HEK293 (cell line): ENCODE data around the gene FRMD3.

ENCODE experiments used
- CTCF ChIA-PET: fragments of 350-600 bp; formaldehyde crosslinking; extraction: SDS; loops from one replicate; lab custom pipeline; 2021; ENCODE audit warnings: antibody characterized with exemption; lab: Yijun Ruan, JAX
- POLR2A ChIA-PET: fragments of 300-600 bp; formaldehyde crosslinking; extraction: SDS; loops from one replicate; lab custom pipeline; 2020; ENCODE audit warnings: antibody characterized with exemption, inconsistent platforms; lab: Yijun Ruan, JAX
- H3K27ac ChIP-seq: fragments of 200-500 bp; sonication (Bioruptor generic); 2 replicates; pipeline ENCODE4 v1.5.1; 2014; ENCODE audit warnings: low read depth, low read length, control low read depth, inconsistent platforms; ENCODE audit errors: extremely low read depth
- H3K36me3 ChIP-seq, 2 experiments: fragments of 200-500 bp in 1 of 2; sonication (Bioruptor generic) in 1 of 2; 1 replicate in 1 of 2; 2 replicates in 1 of 2; pipeline ENCODE4 v1.5.1; 2014 to 2017; ENCODE audit warnings: inconsistent platforms in 2 of 2, low read length in 2 of 2; ENCODE audit not compliant: control insufficient read depth in 2 of 2, insufficient read depth in 1 of 2
- H3K4me1 ChIP-seq: fragments of 200-500 bp; sonication (Bioruptor generic); 2 replicates; pipeline ENCODE4 v1.5.1; 2014; ENCODE audit warnings: mild to moderate bottlenecking, low read length, inconsistent platforms; ENCODE audit not compliant: control insufficient read depth, insufficient read depth
- H3K4me3 ChIP-seq: 2 replicates; pipeline ENCODE4 v1.5.1; 2011; ENCODE audit warnings: low read depth, mild to moderate bottlenecking, control low read depth, low read length, moderate library complexity
- H3K9me3 ChIP-seq: fragments of 200-500 bp; sonication (Bioruptor generic); 2 replicates; pipeline ENCODE4 v1.5.1; 2014; ENCODE audit warnings: low read depth, low read length, inconsistent platforms; ENCODE audit not compliant: control insufficient read depth, insufficient read depth
- HOXC10 ChIP-seq: sonication (generic); formaldehyde crosslinking; IDR thresholded peaks from 2 replicates; pipeline ENCODE4 v1.8.1; 2023; ENCODE audit warnings: mild to moderate bottlenecking, missing genetic modification reagents
- KLF17 ChIP-seq: fragments of 450-650 bp; formaldehyde crosslinking; IDR thresholded peaks from 2 replicates; pipeline ENCODE4 v1.5.1; 2016; ENCODE audit warnings: missing biosample characterization, missing genetic modification characterization
- MZF1 ChIP-seq: fragments of 450-650 bp; formaldehyde crosslinking; IDR thresholded peaks from 2 replicates; pipeline ENCODE4 v1.5.1; 2017; ENCODE audit warnings: missing biosample characterization, missing genetic modification characterization, borderline replicate concordance
- OSR2 ChIP-seq: fragments of 450-650 bp; formaldehyde crosslinking; IDR thresholded peaks from 2 replicates; pipeline ENCODE4 v1.5.1; 2016; ENCODE audit warnings: missing biosample characterization, missing genetic modification characterization
- SALL2 ChIP-seq: fragments of 450-650 bp; formaldehyde crosslinking; IDR thresholded peaks from 2 replicates; pipeline ENCODE4 v1.5.0; 2017; ENCODE audit warnings: missing biosample characterization, mild to moderate bottlenecking, missing genetic modification characterization, borderline replicate concordance
- SP7 ChIP-seq: fragments of 450-650 bp; formaldehyde crosslinking; IDR thresholded peaks from 2 replicates; pipeline ENCODE4 v1.5.1; 2016; ENCODE audit warnings: missing biosample characterization, missing genetic modification characterization
- ZNF16 ChIP-seq: fragments of 450-650 bp; formaldehyde crosslinking; IDR thresholded peaks from 2 replicates; pipeline ENCODE4 v1.5.1; 2016; ENCODE audit warnings: low read depth, missing biosample characterization, missing genetic modification characterization
- ZNF19 ChIP-seq: fragments of 450-650 bp; formaldehyde crosslinking; IDR thresholded peaks from 2 replicates; pipeline ENCODE4; 2016; ENCODE audit warnings: missing biosample characterization, missing genetic modification characterization, low read depth
- ZNF394 ChIP-seq: fragments of 450-650 bp; formaldehyde crosslinking; IDR thresholded peaks from 2 replicates; pipeline ENCODE4 v1.5.1; 2016; ENCODE audit warnings: missing biosample characterization, missing genetic modification characterization, mild to moderate bottlenecking, moderate library complexity, borderline replicate concordance
- ZNF423 ChIP-seq: fragments of 450-650 bp; formaldehyde crosslinking; IDR thresholded peaks from 2 replicates; pipeline ENCODE4 v1.5.1; 2016; ENCODE audit warnings: missing biosample characterization, missing genetic modification characterization
- ZNF449 ChIP-seq: fragments of 450-650 bp; formaldehyde crosslinking; IDR thresholded peaks from 2 replicates; pipeline ENCODE4 v1.5.1; 2017; ENCODE audit warnings: missing biosample characterization, mild to moderate bottlenecking, missing genetic modification characterization, moderate library complexity
- ZNF548 ChIP-seq: fragments of 450-650 bp; formaldehyde crosslinking; IDR thresholded peaks from 2 replicates; pipeline ENCODE4 v1.5.1; 2016; ENCODE audit warnings: missing biosample characterization, missing genetic modification characterization
- ZNF645 ChIP-seq: fragments of 450-650 bp; formaldehyde crosslinking; IDR thresholded peaks from 2 replicates; pipeline ENCODE4; 2016; ENCODE audit warnings: missing biosample characterization, missing genetic modification characterization
- ZNF660 ChIP-seq: fragments of 450-650 bp; IDR thresholded peaks from 2 replicates; pipeline ENCODE4 v1.5.1; 2018; ENCODE audit warnings: missing biosample characterization, mild to moderate bottlenecking, missing genetic modification characterization
- ZSCAN5A ChIP-seq: fragments of 450-650 bp; formaldehyde crosslinking; IDR thresholded peaks from 2 replicates; pipeline ENCODE4 v1.5.1; 2016; ENCODE audit warnings: missing biosample characterization, missing genetic modification characterization

FRMD3 gene

DNA sequence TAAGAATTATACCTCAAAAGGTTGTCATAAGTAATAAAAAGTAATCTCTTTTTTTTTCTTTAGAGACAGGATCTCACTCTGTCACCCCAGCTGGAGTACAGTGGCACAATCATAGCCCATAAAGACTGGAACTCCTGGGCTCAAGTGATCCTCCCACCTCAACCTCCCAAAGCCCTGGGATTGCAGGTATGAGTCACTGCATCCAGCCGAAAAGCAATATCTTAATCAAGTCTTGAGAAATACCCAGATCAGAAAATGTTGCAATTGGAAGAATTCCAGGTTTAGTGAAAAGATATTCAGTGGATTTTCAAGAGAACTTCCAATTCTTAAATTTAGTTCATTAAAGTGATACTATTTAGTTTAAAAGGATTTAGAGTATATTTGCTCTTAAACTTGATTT is 43.8 kb upstream of the FRMD3 start (continued):
- TF ChIP-seq ZSCAN5A (tag by site-specific recombination) (no peak), MZF1 (tag by site-specific recombination) (no peak)

- POLR2A ChIA-PET = no interaction called here
- TF ChIP-seq ZNF645 (tag by site-specific recombination) (no peak), ZNF660 (tag by site-specific recombination) (no peak), ZNF16 (no peak), ZNF394 (tag by site-specific recombination) (no peak), ZNF19 (no peak), HOXC10 (no peak)
- TF ChIP-seq, all 188 proteins: peak for 0
- Histone ChIP-seq H3K36me3 (no peaks in the 10 kb centered on the region), H3K4me3 (no peak overlapping the region), H3K9me3 (no peaks in the 10 kb centered on the region), H3K27ac (no peak overlapping the region), H3K4me1 (no peaks in the 10 kb centered on the region)
- CTCF ChIA-PET = interaction anchor here (0.6 to 1.4 kb wide), 5 partner anchors 13 to 293 kb away, joined by 3 to 5 read pairs (median 3); no protein-coding TSS in a partner anchor
Observed at GRCh38 chr9:83574482-83574881, 36.3 kb upstream of the FRMD3 start.

- no peak overlapping the region for H3K4me3 ChIP-seq
- H3K4me1 ChIP-seq = no peaks in the 10 kb centered on the region
- H3K27ac ChIP-seq = no peak overlapping the region
- no peaks in the 10 kb centered on the region for H3K9me3 ChIP-seq
- POLR2A ChIA-PET = no interaction called here
- TF ChIP-seq ZNF548 (no peak), ZNF423 (tag by site-specific recombination) (no peak), KLF17 (no peak), SALL2 (tag by site-specific recombination) (no peak), ZNF645 (tag by site-specific recombination) (no peak), OSR2 (no peak), ZNF449 (tag by site-specific recombination) (no peak)
- no peaks in the 10 kb centered on the region for H3K36me3 ChIP-seq
- CTCF ChIA-PET = no interaction called here
Observed at GRCh38 chr9:83572524-83572923, 34.3 kb upstream of the FRMD3 start.

DNA sequence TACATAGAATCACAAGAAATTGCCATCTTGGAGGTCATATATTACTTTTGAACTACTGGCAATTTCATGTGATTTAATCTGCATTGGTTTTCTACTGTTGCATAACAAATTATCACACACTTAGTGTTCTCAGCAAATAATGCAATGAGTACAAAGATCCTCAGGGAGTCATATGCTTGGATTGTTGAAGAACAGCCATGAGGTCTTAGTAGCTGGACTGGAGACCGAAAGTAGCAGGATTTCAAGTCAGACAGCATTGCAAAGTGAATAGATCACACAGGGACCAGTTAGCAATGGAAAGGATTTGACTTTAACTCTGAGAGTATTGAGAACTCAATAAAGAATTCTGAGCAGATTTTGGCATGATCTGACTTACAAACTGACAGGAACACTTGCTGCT is 32.2 kb upstream of the FRMD3 start:
- CTCF ChIA-PET = interaction anchor here (1.1 kb wide), 1 partner anchor 12 kb away, joined by 3 read pairs; no protein-coding TSS in a partner anchor
- Histone ChIP-seq H3K9me3 (no peaks in the 10 kb centered on the region), H3K4me3 (no peak overlapping the region), H3K36me3 (no peaks in the 10 kb centered on the region), H3K27ac (no peak overlapping the region), H3K4me1 (no peaks in the 10 kb centered on the region)
- POLR2A ChIA-PET = no interaction called here
- TF ChIP-seq SP7 (tag by site-specific recombination) = no peak
